ENCODE results near the gene FUT8.

FUT8 gene

DNA sequence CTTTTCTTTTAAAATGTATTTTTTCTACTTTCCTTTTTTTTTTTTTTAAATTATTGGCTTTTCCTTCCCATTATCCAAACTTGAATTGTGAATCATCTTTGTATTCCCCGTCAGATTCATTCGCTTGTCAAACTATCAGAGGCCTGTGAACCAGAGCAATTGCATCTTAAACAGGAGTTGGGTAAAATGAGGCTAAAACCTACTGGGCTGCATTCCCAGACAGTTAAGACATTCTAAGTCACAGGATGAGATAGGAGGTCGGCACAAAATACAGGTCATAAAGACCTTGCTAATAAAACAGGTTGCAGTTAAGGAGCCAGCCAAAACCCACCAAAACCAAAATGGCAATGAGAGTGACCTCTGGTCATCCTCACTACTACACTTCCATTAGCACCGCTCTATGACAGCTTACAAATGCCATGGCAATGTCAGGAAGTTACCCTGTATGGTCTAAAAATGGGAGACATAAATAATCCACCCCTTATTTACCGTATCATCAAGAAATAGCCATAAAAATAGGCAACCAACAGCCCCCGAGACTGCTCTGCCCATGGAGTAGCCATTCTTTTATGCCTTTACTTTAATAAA, 19.9 kb downstream of the FUT8 start:
- H3K4me1 ChIP-seq (ENCODE audit: insufficient read depth, low read length) = peaks cover 39% of the 10 kb centered on the region
- H3K27ac ChIP-seq (ENCODE audit: low read depth, low read length) = no peak overlapping the region
- H3K4me3 ChIP-seq (ENCODE audit: low read length) = no peak overlapping the region
- WGBS = 92% methylated on average over 6 of the region's 6 CpGs
- H3K27me3 ChIP-seq (ENCODE audit: insufficient read depth, low read length) = no peaks in the 10 kb centered on the region
- peaks cover 10% of the 10 kb centered on the region; the same call in 1 of the 2 replicates for H3K9me3 ChIP-seq (ENCODE audit: insufficient read depth, low read depth, low read length)
- H3K9ac ChIP-seq (ENCODE audit: low read depth, low read length) = no peak overlapping the region
- peaks cover 4% of the 10 kb centered on the region; the same call in 1 of the 2 replicates for H3K36me3 ChIP-seq (ENCODE audit: insufficient read depth, low read length)

GRCh38 chr14:65433157-65433556, 20.6 kb downstream of the FUT8 start:
- H3K9me3 ChIP-seq (ENCODE audit: insufficient read depth, low read depth, low read length) = peaks cover 10% of the 10 kb centered on the region; the same call in 1 of the 2 replicates
- H3K27ac ChIP-seq (ENCODE audit: low read depth, low read length) = no peak overlapping the region
- H3K27me3 ChIP-seq (ENCODE audit: insufficient read depth, low read length) = no peaks in the 10 kb centered on the region
- WGBS = 85% methylated on average over 2 of the region's 2 CpGs
- peaks cover 42% of the 10 kb centered on the region for H3K4me1 ChIP-seq (ENCODE audit: insufficient read depth, low read length)
- H3K9ac ChIP-seq (ENCODE audit: low read depth, low read length) = no peak overlapping the region
- no peak overlapping the region for H3K4me3 ChIP-seq (ENCODE audit: low read length)
- peaks cover 4% of the 10 kb centered on the region; the same call in 1 of the 2 replicates for H3K36me3 ChIP-seq (ENCODE audit: insufficient read depth, low read length)

DNA sequence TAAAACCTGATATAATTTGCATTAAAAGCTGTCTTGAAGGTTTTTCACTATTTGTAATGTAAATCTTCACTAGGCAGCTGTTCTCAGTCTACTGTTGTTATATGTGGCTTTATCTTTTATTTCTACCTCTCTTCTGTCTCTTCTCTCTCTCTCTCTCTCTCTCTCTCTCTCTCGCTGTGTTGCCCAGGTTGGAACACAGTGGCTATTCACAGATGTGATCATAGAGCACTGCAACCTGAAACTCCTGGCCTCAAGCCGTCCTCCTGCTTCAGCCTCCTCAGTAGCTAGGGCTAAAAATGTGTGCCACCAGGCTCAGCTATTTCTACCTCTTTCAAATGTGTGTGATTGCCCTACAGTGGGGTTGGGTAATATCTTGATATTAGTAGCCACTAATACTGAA, 21.1 kb downstream of the FUT8 start:
- 83% methylated on average over 2 of the region's 2 CpGs for WGBS
- Histone ChIP-seq H3K9me3 (ENCODE audit: insufficient read depth, low read depth, low read length) (peaks cover 10% of the 10 kb centered on the region; the same call in 1 of the 2 replicates), H3K27ac (ENCODE audit: low read depth, low read length) (no peak overlapping the region), H3K9ac (ENCODE audit: low read depth, low read length) (no peak overlapping the region), H3K27me3 (ENCODE audit: insufficient read depth, low read length) (no peaks in the 10 kb centered on the region), H3K4me1 (ENCODE audit: insufficient read depth, low read length) (peaks cover 42% of the 10 kb centered on the region), H3K36me3 (ENCODE audit: insufficient read depth, low read length) (peaks cover 4% of the 10 kb centered on the region; the same call in 1 of the 2 replicates), H3K4me3 (ENCODE audit: low read length) (no peak overlapping the region)

- H3K9ac ChIP-seq (ENCODE audit: low read depth, low read length) = no peak overlapping the region; the same call in 1 of the 2 replicates
- H3K4me3 ChIP-seq (ENCODE audit: low read length) = no peak overlapping the region
- H3K4me1 ChIP-seq (ENCODE audit: insufficient read depth, low read length) = peaks cover 42% of the 10 kb centered on the region
- WGBS = 53% methylated on average over 3 of the region's 3 CpGs
- peaks cover 4% of the 10 kb centered on the region; the same call in 1 of the 2 replicates for H3K36me3 ChIP-seq (ENCODE audit: insufficient read depth, low read length)
- no peaks in the 10 kb centered on the region for H3K27me3 ChIP-seq (ENCODE audit: insufficient read depth, low read length)
- H3K27ac ChIP-seq (ENCODE audit: low read depth, low read length) = 0 out of 2 replicates have a peak overlapping the region, but pooled peaks have one; percentile 4
- H3K9me3 ChIP-seq (ENCODE audit: insufficient read depth, low read depth, low read length) = peaks cover 10% of the 10 kb centered on the region; the same call in 1 of the 2 replicates
These were observed 21.8 kb downstream of the FUT8 start for GRCh38 chr14:65434216-65434850.

GRCh38 chr14:65438266-65438933, 25.9 kb downstream of the FUT8 start:
- H3K27me3 ChIP-seq (ENCODE audit: insufficient read depth, low read length) = no peaks in the 10 kb centered on the region
- peaks cover 10% of the 10 kb centered on the region; the same call in 1 of the 2 replicates for H3K9me3 ChIP-seq (ENCODE audit: insufficient read depth, low read depth, low read length)
- WGBS = 100% methylated on average over 1 of the region's 1 CpG
- H3K9ac ChIP-seq (ENCODE audit: low read depth, low read length) = no peak overlapping the region
- no peak overlapping the region for H3K4me3 ChIP-seq (ENCODE audit: low read length)
- peaks cover 4% of the 10 kb centered on the region; the same call in 1 of the 2 replicates for H3K36me3 ChIP-seq (ENCODE audit: insufficient read depth, low read length)
- H3K4me1 ChIP-seq (ENCODE audit: insufficient read depth, low read length) = peaks cover 28% of the 10 kb centered on the region
- no peak overlapping the region for H3K27ac ChIP-seq (ENCODE audit: low read depth, low read length)

DNA sequence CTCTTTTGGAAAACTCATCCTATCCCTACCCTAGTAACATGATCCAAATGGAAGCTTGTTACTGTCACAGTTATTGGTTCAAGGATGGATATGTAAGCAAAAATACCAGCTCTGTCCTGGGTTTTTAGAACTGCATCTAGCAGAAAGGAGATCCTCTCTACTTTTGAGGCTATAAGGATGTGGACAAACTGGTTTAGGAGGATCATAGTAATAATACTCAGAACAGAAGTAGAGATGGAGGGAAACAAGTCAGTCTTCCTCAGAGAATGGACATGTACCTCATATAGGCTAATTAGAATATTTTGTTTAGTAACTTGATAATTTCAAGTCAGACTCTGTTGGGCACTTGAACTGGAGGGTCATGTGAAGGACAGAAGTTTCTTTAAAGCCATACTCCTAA, 26.6 kb downstream of the FUT8 start:
- peaks cover 21% of the 10 kb centered on the region for H3K4me1 ChIP-seq (ENCODE audit: insufficient read depth, low read length)
- H3K36me3 ChIP-seq (ENCODE audit: insufficient read depth, low read length) = peaks cover 4% of the 10 kb centered on the region; the same call in 1 of the 2 replicates
- H3K27ac ChIP-seq (ENCODE audit: low read depth, low read length) = no peak overlapping the region
- peaks cover 10% of the 10 kb centered on the region; the same call in 1 of the 2 replicates for H3K9me3 ChIP-seq (ENCODE audit: insufficient read depth, low read depth, low read length)
- no peak overlapping the region for H3K4me3 ChIP-seq (ENCODE audit: low read length)
- H3K27me3 ChIP-seq (ENCODE audit: insufficient read depth, low read length) = no peaks in the 10 kb centered on the region
- no peak overlapping the region for H3K9ac ChIP-seq (ENCODE audit: low read depth, low read length)

DNA sequence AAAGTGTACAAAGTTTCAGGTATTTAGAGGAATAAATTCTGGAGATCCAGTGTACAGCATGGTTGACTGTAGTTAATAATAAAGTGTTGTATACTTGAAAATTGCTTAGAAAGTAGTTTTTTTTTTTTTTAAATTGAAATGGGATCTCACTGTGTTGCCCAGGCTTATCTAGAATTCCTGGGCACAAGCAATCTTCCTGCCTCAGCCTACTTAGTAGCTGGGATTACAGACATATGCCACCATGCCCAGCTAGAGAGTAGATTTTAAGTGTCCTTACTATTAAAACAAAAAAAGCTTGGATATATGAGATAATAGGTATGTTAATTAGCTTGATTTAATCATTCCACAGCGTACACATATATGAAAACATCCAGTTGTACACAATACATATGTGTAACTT, 27.7 kb downstream of the FUT8 start:
- Histone ChIP-seq H3K4me1 (ENCODE audit: insufficient read depth, low read length) (peaks cover 13% of the 10 kb centered on the region; the same call in 1 of the 2 replicates), H3K9me3 (ENCODE audit: insufficient read depth, low read depth, low read length) (peaks cover 9% of the 10 kb centered on the region; the same call in 1 of the 2 replicates), H3K27ac (ENCODE audit: low read depth, low read length) (no peak overlapping the region), H3K36me3 (ENCODE audit: insufficient read depth, low read length) (peaks cover 4% of the 10 kb centered on the region; the same call in 1 of the 2 replicates), H3K9ac (ENCODE audit: low read depth, low read length) (no peak overlapping the region), H3K4me3 (ENCODE audit: low read length) (no peak overlapping the region), H3K27me3 (ENCODE audit: insufficient read depth, low read length) (no peaks in the 10 kb centered on the region)
- no CpG with 5 or more reads among the region's 1 CpG for WGBS

DNA sequence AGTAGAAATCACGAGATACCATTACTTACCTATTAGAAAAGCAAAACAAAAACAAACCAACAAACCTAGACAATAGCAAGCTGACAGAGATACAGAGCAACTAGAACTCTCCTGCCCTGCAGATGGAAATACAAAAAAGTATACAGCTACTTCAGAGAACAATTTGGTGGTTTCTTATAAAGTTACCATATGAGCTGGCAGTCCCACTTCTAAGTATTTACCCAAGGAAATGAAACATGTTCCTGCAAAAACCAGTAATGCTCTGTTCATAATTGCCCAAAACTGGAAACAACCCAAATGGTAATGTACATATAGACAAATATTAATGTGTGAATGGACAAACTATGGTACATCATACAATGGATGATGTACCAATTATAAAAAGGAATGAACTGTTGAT, 31.7 kb downstream of the FUT8 start:
- WGBS = 78% methylated on average over 1 of the region's 1 CpG
- Histone ChIP-seq H3K27ac (ENCODE audit: low read depth, low read length) (no peak overlapping the region), H3K4me3 (ENCODE audit: low read length) (no peak overlapping the region), H3K27me3 (ENCODE audit: insufficient read depth, low read length) (no peaks in the 10 kb centered on the region), H3K9me3 (ENCODE audit: insufficient read depth, low read depth, low read length) (no peaks in the 10 kb centered on the region), H3K4me1 (ENCODE audit: insufficient read depth, low read length) (peaks cover 11% of the 10 kb centered on the region), H3K36me3 (ENCODE audit: insufficient read depth, low read length) (no peaks in the 10 kb centered on the region), H3K9ac (ENCODE audit: low read depth, low read length) (no peak overlapping the region)

DNA sequence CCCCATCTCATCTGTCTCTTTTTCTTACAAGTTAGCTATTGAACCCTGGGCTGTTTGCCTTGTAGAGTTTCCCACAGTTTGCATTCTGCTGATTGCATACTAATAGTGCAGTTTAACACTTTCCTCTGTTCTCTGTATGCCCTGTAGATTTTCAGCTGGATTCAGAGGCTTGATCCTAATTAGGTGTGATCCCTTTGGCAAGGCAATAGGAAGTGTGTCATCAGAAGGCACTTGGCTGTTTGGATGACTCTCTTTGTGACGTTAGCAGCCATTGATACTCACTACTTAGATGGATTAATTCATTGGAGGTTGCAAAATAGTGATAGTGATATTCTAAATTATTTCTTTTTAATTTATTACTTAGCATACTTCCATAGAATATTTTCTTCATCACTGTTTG, 33.6 kb downstream of the FUT8 start:
- 0 out of 2 replicates have a peak, but pooled peaks cover 3% of the 10 kb centered on the region for H3K9me3 ChIP-seq (ENCODE audit: insufficient read depth, low read depth, low read length)
- H3K4me3 ChIP-seq (ENCODE audit: low read length) = no peak overlapping the region
- H3K9ac ChIP-seq (ENCODE audit: low read depth, low read length) = no peak overlapping the region
- no CpG with 5 or more reads among the region's 1 CpG for WGBS
- H3K4me1 ChIP-seq (ENCODE audit: insufficient read depth, low read length) = peaks cover 11% of the 10 kb centered on the region
- no peaks in the 10 kb centered on the region for H3K27me3 ChIP-seq (ENCODE audit: insufficient read depth, low read length)
- H3K36me3 ChIP-seq (ENCODE audit: insufficient read depth, low read length) = no peaks in the 10 kb centered on the region
- H3K27ac ChIP-seq (ENCODE audit: low read depth, low read length) = no peak overlapping the region

DNA sequence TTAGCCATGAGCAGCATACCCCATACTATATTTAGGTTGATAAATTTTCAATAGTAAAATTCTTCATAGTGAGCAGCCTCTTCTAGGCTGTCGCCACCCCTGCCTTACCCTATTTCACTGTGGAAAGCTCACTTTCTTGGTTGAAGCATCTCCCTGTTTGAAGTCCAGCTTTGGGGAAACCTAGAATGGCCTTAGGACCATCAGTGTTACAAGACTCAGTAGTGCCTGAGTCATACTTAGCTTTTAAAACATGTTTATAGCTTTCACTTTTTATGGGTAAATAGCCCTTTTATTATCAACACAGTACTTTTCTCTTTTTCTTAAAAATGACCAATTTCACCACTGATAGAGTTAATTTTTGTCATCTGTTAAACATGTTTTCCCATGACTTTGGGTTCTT, 37.1 kb downstream of the FUT8 start:
- no peak overlapping the region for H3K27ac ChIP-seq (ENCODE audit: low read depth, low read length)
- no peak overlapping the region for H3K9ac ChIP-seq (ENCODE audit: low read depth, low read length)
- no peaks in the 10 kb centered on the region for H3K36me3 ChIP-seq (ENCODE audit: insufficient read depth, low read length)
- peaks cover 11% of the 10 kb centered on the region for H3K4me1 ChIP-seq (ENCODE audit: insufficient read depth, low read length)
- WGBS = 94% methylated on average over 1 of the region's 1 CpG
- H3K9me3 ChIP-seq (ENCODE audit: insufficient read depth, low read depth, low read length) = peaks cover 11% of the 10 kb centered on the region
- H3K4me3 ChIP-seq (ENCODE audit: low read length) = no peak overlapping the region
- no peaks in the 10 kb centered on the region for H3K27me3 ChIP-seq (ENCODE audit: insufficient read depth, low read length)

DNA sequence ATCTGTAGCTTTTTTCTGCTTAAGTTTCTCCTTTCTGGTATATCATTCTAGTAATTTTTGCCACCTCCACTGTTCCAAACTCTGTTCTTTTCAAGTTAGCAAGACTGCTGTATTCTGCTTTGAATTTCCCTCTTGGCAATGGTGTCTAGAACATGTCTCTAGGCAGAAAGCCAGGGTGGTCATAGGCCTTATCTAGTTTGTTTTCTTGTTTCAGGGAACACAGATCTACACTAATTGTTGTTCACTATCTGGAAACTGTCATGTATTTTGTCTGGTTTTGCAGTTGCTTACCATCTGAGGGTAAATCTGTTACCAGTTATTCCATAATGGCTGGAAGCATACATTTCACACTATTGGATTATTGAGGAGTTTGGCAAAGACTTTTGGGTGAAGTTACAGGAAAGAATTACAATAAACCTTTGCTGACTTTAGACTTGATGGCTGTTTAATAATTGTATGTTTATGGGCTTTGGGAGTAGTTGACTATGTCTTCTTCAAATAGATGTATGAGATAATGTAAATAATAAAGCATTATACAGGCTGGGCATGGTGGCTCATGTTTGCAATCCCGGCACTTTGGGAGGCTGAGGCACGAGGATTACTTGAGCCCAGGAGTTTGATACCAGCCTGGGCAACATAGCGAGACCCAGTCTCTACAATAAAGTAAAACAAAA, 41.4 kb downstream of the FUT8 start:
- Histone ChIP-seq H3K4me1 (ENCODE audit: insufficient read depth, low read length) (no peaks in the 10 kb centered on the region), H3K9me3 (ENCODE audit: insufficient read depth, low read depth, low read length) (peaks cover 22% of the 10 kb centered on the region), H3K27ac (ENCODE audit: low read depth, low read length) (no peak overlapping the region), H3K27me3 (ENCODE audit: insufficient read depth, low read length) (no peaks in the 10 kb centered on the region), H3K4me3 (ENCODE audit: low read length) (no peak overlapping the region), H3K36me3 (ENCODE audit: insufficient read depth, low read length) (peaks cover 22% of the 10 kb centered on the region), H3K9ac (ENCODE audit: low read depth, low read length) (no peak overlapping the region)
- 93% methylated on average over 3 of the region's 3 CpGs for WGBS

Measured in HUES64 (cell line).